HFFc6 (cell line): Measurements from ENCODE around the gene ANO10. TPM values are rescaled to one million over a fixed set of nuclear protein-coding genes. Genes with fewer than 3 reads are reported as not detected.
A peak's percentile ranks its signal among the peaks of the same experiment; 100 is the strongest.

Experiments used
- DNase-seq: peaks from one replicate; pipeline ENCODE4 v3.0.0-alpha.2; 2018
- H3K27ac Mint-ChIP-seq: 2 replicates; pipeline ENCODE4 v1.8.0; 2020; ENCODE audit warnings: mild to moderate bottlenecking, mixed read lengths
- H3K27me3 Mint-ChIP-seq: 2 replicates; pipeline ENCODE4 v1.8.0; 2021; ENCODE audit warnings: mild to moderate bottlenecking, moderate library complexity, mixed read lengths; ENCODE audit not compliant: insufficient read depth
- H3K36me3 Mint-ChIP-seq: 2 replicates; pipeline ENCODE4 v1.8.0; 2021; ENCODE audit warnings: low read depth, mixed read lengths
- H3K4me1 Mint-ChIP-seq: 2 replicates; pipeline ENCODE4 v1.8.0; 2020; ENCODE audit warnings: low read depth, mixed read lengths
- H3K4me3 Mint-ChIP-seq: 2 replicates; pipeline ENCODE4 v1.8.0; 2020; ENCODE audit warnings: mild to moderate bottlenecking, moderate library complexity, mixed read lengths
- H3K9me3 Mint-ChIP-seq: 2 replicates; pipeline ENCODE4 v1.8.0; 2020; ENCODE audit warnings: mild to moderate bottlenecking, mixed read lengths
- total RNA-seq, 6 experiments: library from RNA; stranded (reverse); fragmentation: NEBNext Ultra II Directional; extraction: Animal tissue kit (Norgen Biotek cat#: 25700); gene quantifications; 2 replicates in 1 of 6; 3 replicates in 5 of 6; pipeline ENCODE4 v1.2.3, GENCODE V29; 2021
- TF ChIP-seq, protein P1 (sequence below): fragments of 200-600 bp; sonication (generic); IDR thresholded peaks from 2 replicates; pipeline ENCODE4 v1.5.0; 2021; ENCODE audit warnings: antibody characterized with exemption, mild to moderate bottlenecking

Gene ANO10
- total RNA-seq, 6 experiments from 2014 or later, result 78.3 to 103 (median 90.8) TPM

DNA sequence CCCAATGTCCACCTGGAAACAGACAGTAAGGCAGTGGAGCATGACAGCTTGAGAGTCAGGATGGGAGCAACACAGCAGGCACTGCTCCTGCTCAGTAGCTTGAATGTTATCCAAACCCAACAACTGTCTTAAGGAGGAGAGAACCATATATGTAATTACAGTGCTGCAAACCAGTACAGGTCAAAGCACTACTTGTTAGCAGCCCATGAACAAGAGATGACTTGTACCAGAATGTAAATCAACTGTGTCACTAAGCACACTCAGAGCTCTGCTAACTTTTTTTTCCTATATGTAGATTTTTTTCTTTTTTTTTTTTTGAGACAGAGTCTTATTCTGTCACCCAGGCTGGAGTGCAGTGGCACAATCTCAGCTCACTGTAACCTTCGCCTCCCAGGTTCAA lies 87.1 kb downstream of the ANO10 start:
- no peaks in the 10 kb centered on the region for H3K9me3 Mint-ChIP-seq
- H3K27ac Mint-ChIP-seq, result no peak overlapping the region
- H3K4me3 Mint-ChIP-seq, result no peak overlapping the region
- peaks cover 12% of the 10 kb centered on the region for H3K4me1 Mint-ChIP-seq
- no peaks in the 10 kb centered on the region for H3K27me3 Mint-ChIP-seq
- no peaks in the 10 kb centered on the region; the same call in 1 of the 2 replicates for H3K36me3 Mint-ChIP-seq
- TF ChIP-seq, protein P1, sequence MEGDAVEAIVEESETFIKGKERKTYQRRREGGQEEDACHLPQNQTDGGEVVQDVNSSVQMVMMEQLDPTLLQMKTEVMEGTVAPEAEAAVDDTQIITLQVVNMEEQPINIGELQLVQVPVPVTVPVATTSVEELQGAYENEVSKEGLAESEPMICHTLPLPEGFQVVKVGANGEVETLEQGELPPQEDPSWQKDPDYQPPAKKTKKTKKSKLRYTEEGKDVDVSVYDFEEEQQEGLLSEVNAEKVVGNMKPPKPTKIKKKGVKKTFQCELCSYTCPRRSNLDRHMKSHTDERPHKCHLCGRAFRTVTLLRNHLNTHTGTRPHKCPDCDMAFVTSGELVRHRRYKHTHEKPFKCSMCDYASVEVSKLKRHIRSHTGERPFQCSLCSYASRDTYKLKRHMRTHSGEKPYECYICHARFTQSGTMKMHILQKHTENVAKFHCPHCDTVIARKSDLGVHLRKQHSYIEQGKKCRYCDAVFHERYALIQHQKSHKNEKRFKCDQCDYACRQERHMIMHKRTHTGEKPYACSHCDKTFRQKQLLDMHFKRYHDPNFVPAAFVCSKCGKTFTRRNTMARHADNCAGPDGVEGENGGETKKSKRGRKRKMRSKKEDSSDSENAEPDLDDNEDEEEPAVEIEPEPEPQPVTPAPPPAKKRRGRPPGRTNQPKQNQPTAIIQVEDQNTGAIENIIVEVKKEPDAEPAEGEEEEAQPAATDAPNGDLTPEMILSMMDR, result no peak
- DNase-seq, result no peak

DNA sequence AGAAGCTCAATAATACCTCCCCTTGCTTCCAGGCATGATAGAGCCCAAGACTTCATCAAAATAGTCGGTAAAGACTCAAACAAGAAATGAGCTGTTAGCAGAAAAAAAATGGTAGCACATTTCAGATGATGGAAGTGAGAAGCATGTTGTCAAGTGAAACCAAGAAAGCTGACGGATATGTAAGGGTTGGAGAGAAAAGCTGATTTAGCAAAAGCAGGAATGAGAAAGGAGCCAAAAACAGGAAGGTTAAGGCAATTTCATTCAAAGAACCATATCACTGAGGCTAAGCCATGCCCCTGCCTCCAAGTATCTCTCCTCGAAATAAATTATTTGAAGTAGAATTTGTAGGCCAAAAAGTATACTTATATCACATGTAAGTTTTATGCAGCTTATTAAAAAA lies 88.8 kb downstream of the ANO10 start:
- H3K27me3 Mint-ChIP-seq, result no peaks in the 10 kb centered on the region
- H3K4me3 Mint-ChIP-seq, result no peak overlapping the region
- peaks cover 12% of the 10 kb centered on the region for H3K4me1 Mint-ChIP-seq
- H3K27ac Mint-ChIP-seq, result no peak overlapping the region
- TF ChIP-seq, protein P1, result no peak
- peaks cover 14% of the 10 kb centered on the region for H3K36me3 Mint-ChIP-seq
- no peak for DNase-seq
- H3K9me3 Mint-ChIP-seq, result peaks cover 6% of the 10 kb centered on the region

- Mint-ChIP-seq H3K9me3 (peaks cover 6% of the 10 kb centered on the region), H3K4me1 (peaks cover 12% of the 10 kb centered on the region), H3K36me3 (peaks cover 14% of the 10 kb centered on the region), H3K27me3 (no peaks in the 10 kb centered on the region), H3K27ac (peak overlapping the region; percentile 68), H3K4me3 (no peak overlapping the region)
- TF ChIP-seq, protein P1, result no peak
- peak; percentile 85 for DNase-seq
Observed at GRCh38 chr3:43531835-43532234, 90.0 kb downstream of the ANO10 start.

GRCh38 chr3:43528498-43529099 lies 93.2 kb downstream of the ANO10 start:
- DNase-seq, result no peak
- Mint-ChIP-seq H3K27ac (no peak overlapping the region), H3K9me3 (peaks cover 6% of the 10 kb centered on the region), H3K36me3 (peaks cover 14% of the 10 kb centered on the region), H3K4me1 (peaks cover 12% of the 10 kb centered on the region), H3K4me3 (no peak overlapping the region), H3K27me3 (no peaks in the 10 kb centered on the region)
- TF ChIP-seq, protein P1, result no peak

- Mint-ChIP-seq H3K27me3 (no peaks in the 10 kb centered on the region), H3K4me3 (no peak overlapping the region), H3K27ac (no peak overlapping the region)
Observed at GRCh38 chr3:43526956-43527355, 94.9 kb downstream of the ANO10 start.

More at GRCh38 chr3:43526956-43527355, 94.9 kb downstream of the ANO10 start:
- TF ChIP-seq, protein P1, result no peak
- H3K9me3 Mint-ChIP-seq, result peaks cover 6% of the 10 kb centered on the region
- no peak for DNase-seq
- H3K36me3 Mint-ChIP-seq, result peaks cover 14% of the 10 kb centered on the region
- peaks cover 4% of the 10 kb centered on the region for H3K4me1 Mint-ChIP-seq
